IMR-90 (cell line): ENCODE measurements around the gene ZFYVE28. TPM values are rescaled to one million over a fixed set of nuclear protein-coding genes. Genes with fewer than 3 reads are reported as not detected.

Experiments used
- ATAC-seq: fragments of 200-7000 bp; cut with Tn5 transposase; 2 replicates; pipeline ENCODE4 v1.9.1; 2020; ENCODE audit warnings: low read depth, mild to moderate bottlenecking, moderate library complexity
- BruUV-seq: library from RNA; stranded (reverse); fragments of 400-500 nt; replicated peaks from 2 replicates; lab custom pipeline; 2021; lab: Mats Ljungman, UMichigan
- CTCF ChIA-PET: fragments of 300-600 bp; formaldehyde crosslinking; extraction: SDS; loops from one replicate; lab custom pipeline; 2021; ENCODE audit warnings: antibody characterized with exemption; lab: Yijun Ruan, JAX
- POLR2A ChIA-PET: fragments of 300-600 bp; sonication (Branson Sonifier 250); formaldehyde crosslinking; loops from one replicate; lab custom pipeline; 2022; ENCODE audit warnings: antibody characterized with exemption; ENCODE audit not compliant: unreplicated experiment; lab: Charles Lee
- DNase-seq: peaks from one replicate; pipeline ENCODE4 v3.0.0; 2013
- H2AFZ ChIP-seq: replicated peaks from 2 replicates; pipeline ENCODE3; 2013; ENCODE audit warnings: low read length, mild to moderate bottlenecking; ENCODE audit not compliant: poor library complexity
- H2AK5ac ChIP-seq: 2 replicates; pipeline ENCODE4 v1.6.1; 2013; ENCODE audit warnings: low read depth, low read length, inconsistent platforms
- H2AK9ac ChIP-seq: replicated peaks from 2 replicates; pipeline ENCODE3; 2013; ENCODE audit warnings: mild to moderate bottlenecking, low read depth, low read length, moderate library complexity; ENCODE audit not compliant: poor library complexity
- H2BK120ac ChIP-seq: 2 replicates; pipeline ENCODE4 v1.6.1; 2013; ENCODE audit warnings: low read depth, low read length, inconsistent platforms
- H2BK15ac ChIP-seq: 3 replicates; pipeline ENCODE4 v1.6.1; 2013; ENCODE audit warnings: low read depth, low read length, inconsistent platforms
- H2BK20ac ChIP-seq: 2 replicates; pipeline ENCODE4 v1.6.1; 2013; ENCODE audit warnings: low read depth, mild to moderate bottlenecking, inconsistent platforms, low read length, moderate library complexity
- H2BK5ac ChIP-seq: 2 replicates; pipeline ENCODE4 v1.6.1; 2013; ENCODE audit warnings: mild to moderate bottlenecking, low read depth, low read length, inconsistent platforms; ENCODE audit not compliant: poor library complexity, severe bottlenecking
- H3K14ac ChIP-seq: replicated peaks from 2 replicates; pipeline ENCODE4 v1.6.1; 2013; ENCODE audit warnings: low read depth, low read length, inconsistent platforms
- H3K18ac ChIP-seq: 2 replicates; pipeline ENCODE4 v1.6.1; 2013; ENCODE audit warnings: low read depth, low read length, control low read depth
- H3K23ac ChIP-seq: 2 replicates; pipeline ENCODE4 v1.6.1; 2013; ENCODE audit warnings: low read depth, low read length, inconsistent platforms
- H3K27ac ChIP-seq: 2 replicates; pipeline ENCODE4 v1.5.1; 2013; ENCODE audit warnings: mild to moderate bottlenecking, control low read depth, low read length; ENCODE audit not compliant: insufficient read depth
- H3K27me3 ChIP-seq: 2 replicates; pipeline ENCODE4 v1.6.1; 2013; ENCODE audit warnings: low read length; ENCODE audit not compliant: control insufficient read depth, insufficient read depth
- H3K36me3 ChIP-seq: 2 replicates; pipeline ENCODE4 v1.6.1; 2013; ENCODE audit warnings: low read length, mixed read lengths; ENCODE audit not compliant: control insufficient read depth, insufficient read depth
- H3K4ac ChIP-seq: 2 replicates; pipeline ENCODE4 v1.6.1; 2013; ENCODE audit warnings: low read depth, low read length, inconsistent platforms
- H3K4me1 ChIP-seq: 2 replicates; pipeline ENCODE4 v1.6.1; 2013; ENCODE audit warnings: low read length, mixed read lengths; ENCODE audit not compliant: control insufficient read depth, insufficient read depth
- H3K4me2 ChIP-seq: 2 replicates; pipeline ENCODE4 v1.6.1; 2013; ENCODE audit warnings: low read depth, mild to moderate bottlenecking, control low read depth, low read length, moderate library complexity
- H3K4me3 ChIP-seq: 2 replicates; pipeline ENCODE4 v1.5.1; 2013; ENCODE audit warnings: low read depth, mild to moderate bottlenecking, control low read depth, low read length, moderate library complexity; ENCODE audit not compliant: insufficient read depth
- H3K56ac ChIP-seq: 2 replicates; pipeline ENCODE4 v1.6.1; 2013; ENCODE audit warnings: low read length, inconsistent platforms; ENCODE audit not compliant: insufficient read depth; ENCODE audit errors: extremely low read depth
- H3K79me1 ChIP-seq, 2 experiments: 2 replicates each; pipeline ENCODE4 v1.6.1; 2013; ENCODE audit warnings: low read length in 2 of 2, inconsistent platforms in 1 of 2, low read depth in 1 of 2
- H3K9ac ChIP-seq: 2 replicates; pipeline ENCODE4 v1.6.1; 2013; ENCODE audit warnings: low read depth, low read length, control low read depth
- H3K9me1 ChIP-seq: 2 replicates; pipeline ENCODE4 v1.6.1; 2013; ENCODE audit warnings: low read length, inconsistent platforms; ENCODE audit not compliant: insufficient read depth
- H3K9me3 ChIP-seq: 2 replicates; pipeline ENCODE4 v1.6.1; 2013; ENCODE audit warnings: low read length; ENCODE audit not compliant: control insufficient read depth, insufficient read depth
- H4K20me1 ChIP-seq: 2 replicates; pipeline ENCODE4 v1.6.1; 2013; ENCODE audit warnings: low read length, inconsistent platforms; ENCODE audit not compliant: insufficient read depth
- H4K5ac ChIP-seq: 2 replicates; pipeline ENCODE4 v1.6.1; 2013; ENCODE audit warnings: mild to moderate bottlenecking, low read depth, low read length, control low read depth
- H4K8ac ChIP-seq, 2 experiments: 2 replicates each; pipeline ENCODE4 v1.6.1; 2013; ENCODE audit warnings: low read depth in 2 of 2, low read length in 2 of 2, control low read depth in 1 of 2, inconsistent platforms in 1 of 2
- H4K91ac ChIP-seq: 2 replicates; pipeline ENCODE4 v1.6.1; 2013; ENCODE audit warnings: low read depth, low read length, inconsistent platforms; ENCODE audit not compliant: insufficient read depth
- BHLHE40 ChIP-seq: fragments of 150-350 bp; IDR thresholded peaks from 2 replicates; pipeline ENCODE4 v1.6.1; 2016; ENCODE audit warnings: mild to moderate bottlenecking, low read depth, low read length
- CEBPB ChIP-seq: IDR thresholded peaks from 2 replicates; pipeline ENCODE4 v1.6.1; 2012; ENCODE audit warnings: low read depth, low read length, improper control_type of control experiment
- CHD1 ChIP-seq: IDR thresholded peaks from 2 replicates; pipeline ENCODE4 v1.6.1; 2012; ENCODE audit warnings: low read depth, low read length, improper control_type of control experiment
- CTCF ChIP-seq: conservative IDR thresholded peaks from 2 replicates; pipeline ENCODE4 v1.5.1; 2012; ENCODE audit warnings: mild to moderate bottlenecking, low read depth, low read length, improper control_type of control experiment
- ELK1 ChIP-seq: fragments of 150-350 bp; IDR thresholded peaks from 2 replicates; pipeline ENCODE4 v1.6.1; 2016; ENCODE audit warnings: low read depth, mild to moderate bottlenecking, low read length, moderate library complexity, borderline replicate concordance
- FOS ChIP-seq: fragments of 150-350 bp; IDR thresholded peaks from 2 replicates; pipeline ENCODE4 v1.6.1; 2016; ENCODE audit warnings: low read depth, low read length
- MAFK ChIP-seq: IDR thresholded peaks from 2 replicates; pipeline ENCODE4 v1.6.1; 2012; ENCODE audit warnings: low read depth, low read length, improper control_type of control experiment
- MAZ ChIP-seq: IDR thresholded peaks from 2 replicates; pipeline ENCODE4 v1.6.1; 2012; ENCODE audit warnings: low read depth, mild to moderate bottlenecking, low read length, improper control_type of control experiment, moderate library complexity, borderline replicate concordance
- MXI1 ChIP-seq: IDR thresholded peaks from 2 replicates; pipeline ENCODE4 v1.6.1; 2012; ENCODE audit warnings: low read depth, mild to moderate bottlenecking, low read length, moderate library complexity, borderline replicate concordance
- NFE2L2 ChIP-seq: fragments of 150-350 bp; IDR thresholded peaks from 2 replicates; pipeline ENCODE4 v1.6.1; 2016; ENCODE audit warnings: low read depth, mild to moderate bottlenecking, low read length
- POLR2A ChIP-seq: IDR thresholded peaks from 2 replicates; pipeline ENCODE4 v1.6.1; 2012; ENCODE audit warnings: mild to moderate bottlenecking, low read depth, low read length
- RAD21 ChIP-seq: IDR thresholded peaks from 2 replicates; pipeline ENCODE4 v1.6.1; 2012; ENCODE audit warnings: low read length, improper control_type of control experiment
- RCOR1 ChIP-seq: IDR thresholded peaks from 2 replicates; pipeline ENCODE4 v1.6.1; 2012; ENCODE audit warnings: mild to moderate bottlenecking, low read length, improper control_type of control experiment; ENCODE audit not compliant: insufficient replicate concordance
- RFX5 ChIP-seq: IDR thresholded peaks from 2 replicates; pipeline ENCODE4 v1.8.0; 2012; ENCODE audit warnings: low read depth, mild to moderate bottlenecking, low read length, moderate library complexity
- SMC3 ChIP-seq: fragments of 150-350 bp; IDR thresholded peaks from 2 replicates; pipeline ENCODE4 v1.6.1; 2016; ENCODE audit warnings: low read depth, mild to moderate bottlenecking, antibody characterized with exemption, low read length, moderate library complexity
- USF2 ChIP-seq: fragments of 150-350 bp; IDR thresholded peaks from 2 replicates; pipeline ENCODE4 v1.6.1; 2017; ENCODE audit warnings: mild to moderate bottlenecking, antibody characterized with exemption, low read length, low read depth
- WGBS, 2 experiments: methylation state at CpG; one replicate each; pipeline versions ENCODE4 v1.1.5 to v1.1.7; 2013; ENCODE audit warnings: missing lambda C conversion rate in 2 of 2; ENCODE audit not compliant: insufficient read length in 1 of 2; ENCODE audit errors: extremely low coverage in 2 of 2; 5-methylcytosine and 5-hydroxymethylcytosine counted together
- dilution Hi-C: fragments of 300-500 bp; cut with HindIII; formaldehyde crosslinking; loops from one replicate; pipeline ENCODE4 v1.14.3; 2018; ENCODE audit warnings: low sequenced_read_pairs; ENCODE audit not compliant: unreplicated experiment
- in situ Hi-C: fragments of 300-500 bp; cut with MboI; formaldehyde crosslinking; loops from 3 replicates; pipeline ENCODE4 v1.14.3; 2019; ENCODE audit warnings: low sequenced_read_pairs, inconsistent platforms, mixed read lengths
- intact Hi-C: fragments of 100-400 bp; cut with micrococcal nuclease; formaldehyde crosslinking; loops from 2 replicates; pipeline ENCODE4 v1.10.0; 2022
- polyA plus RNA-seq, 3 experiments: library from polyadenylated mRNA; depleted of rRNA; stranded (reverse); fragments of >200 nt; gene quantifications; 2 replicates each; pipeline ENCODE4 v1.2.3, GENCODE V29; 2012; ENCODE audit warnings: low replicate concordance in 1 of 3
- total RNA-seq: library from RNA; depleted of rRNA; stranded (reverse); fragments of >200 nt; gene quantifications from 2 replicates; pipeline ENCODE4 v1.2.3, GENCODE V29; 2012

ZFYVE28 gene
- total and polyA plus RNA-seq, 2 of the 4 experiments (the other 2 are of a cell fraction), result 0.36 to 1.2 TPM

- Histone ChIP-seq H3K14ac (no peak overlapping the region), H4K20me1 (peaks cover 80% of the 10 kb centered on the region), H4K91ac (no peak overlapping the region), H2AK5ac (no peak overlapping the region), H2BK5ac (no peak overlapping the region), H3K36me3 (peaks cover 68% of the 10 kb centered on the region), H3K56ac (no peak overlapping the region), H3K79me1 (peaks cover 29 to 66% of the 10 kb centered on the region in 2 experiments), H3K4me3 (no peak overlapping the region), H4K5ac (no peak overlapping the region), H2AK9ac (no peak overlapping the region), H3K27me3 (no peaks in the 10 kb centered on the region), H3K23ac (no peak overlapping the region), H2BK120ac (no peak overlapping the region), H3K9me3 (no peaks in the 10 kb centered on the region), H3K18ac (no peak overlapping the region), H2AFZ (no peak overlapping the region), H3K4me1 (peaks cover 6% of the 10 kb centered on the region; the same call in 1 of the 2 replicates), H3K4me2 (no peak overlapping the region), H3K9ac (no peak overlapping the region), H3K9me1 (peaks cover 4% of the 10 kb centered on the region; the same call in 1 of the 2 replicates), H3K27ac (no peak overlapping the region), H2BK15ac (no peak overlapping the region), H2BK20ac (no peak overlapping the region), H4K8ac (no peak overlapping the region), H3K4ac (no peak overlapping the region)
- intact Hi-C loops (no loop called here), in situ Hi-C loops (no loop called here), dilution Hi-C loops (no loop called here)
- ATAC-seq, result no peak
- no TSS peak for BruUV-seq
- no peak for DNase-seq
- TF ChIP-seq CHD1 (no peak), ELK1 (no peak), RCOR1 (no peak), RFX5 (no peak), MAZ (no peak), SMC3 (no peak), BHLHE40 (no peak), FOS (no peak), CEBPB (no peak), NFE2L2 (no peak), RAD21 (no peak), CTCF (no peak), MXI1 (no peak), POLR2A (no peak), MAFK (no peak), USF2 (no peak)
- CTCF ChIA-PET, result no interaction called here
- POLR2A ChIA-PET, result no interaction called here
- 47% methylated on average over 3 of the region's 18 CpGs; no CpG with 5 or more reads in 1 of the 2 experiments for WGBS, 2 experiments
Observed at GRCh38 chr4:2255501-2256155, 162.8 kb downstream of the ZFYVE28 start.
